ENCODE data around the gene SOX10. TPM values are rescaled to one million over a fixed set of nuclear protein-coding genes. Genes with fewer than 3 reads are reported as not detected.
A peak's percentile ranks its signal among the peaks of the same experiment; 100 is the strongest.

Gene SOX10
- total RNA-seq, 1 donor from 2014 or later: not detected

DNA sequence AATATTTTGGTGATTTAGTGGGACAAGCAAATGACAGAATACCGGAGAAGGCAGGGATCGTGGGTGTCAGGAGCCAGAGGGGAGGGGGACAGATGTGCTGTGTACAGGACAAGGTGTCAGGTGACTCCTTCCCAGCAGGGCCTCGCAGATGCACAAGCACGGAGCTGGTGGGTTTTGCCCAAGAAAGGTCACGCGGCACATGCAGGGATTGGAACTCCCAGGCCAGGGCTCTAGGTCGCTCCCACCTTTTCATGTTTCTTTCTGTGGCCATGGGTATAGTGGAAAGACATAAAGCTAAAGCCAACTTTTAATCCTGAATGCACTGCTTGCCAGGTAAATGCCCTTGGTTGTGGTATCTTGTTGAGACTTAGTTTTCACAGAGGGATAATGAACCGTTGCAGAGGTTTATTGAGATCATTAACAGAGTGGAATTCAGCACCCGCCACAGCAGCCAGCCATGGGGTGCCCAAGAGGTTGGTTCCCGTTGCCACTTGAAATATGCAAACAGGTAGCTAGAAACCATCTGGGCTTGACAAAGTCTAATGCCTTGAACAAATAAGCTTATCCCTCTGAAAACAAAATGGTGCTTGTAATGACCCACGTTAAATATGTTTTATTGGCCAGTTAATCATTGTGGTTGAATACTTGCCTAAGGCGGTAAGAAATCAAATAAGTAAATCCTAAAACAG lies 41.1 kb downstream of the SOX10 start:
- no peak overlapping the region for H3K4me3 ChIP-seq (ENCODE audit: low read depth, low read length)
- H3K27me3 ChIP-seq (ENCODE audit: control insufficient read depth, insufficient read depth, low read length): no peaks in the 10 kb centered on the region
- TF ChIP-seq, protein P1, sequence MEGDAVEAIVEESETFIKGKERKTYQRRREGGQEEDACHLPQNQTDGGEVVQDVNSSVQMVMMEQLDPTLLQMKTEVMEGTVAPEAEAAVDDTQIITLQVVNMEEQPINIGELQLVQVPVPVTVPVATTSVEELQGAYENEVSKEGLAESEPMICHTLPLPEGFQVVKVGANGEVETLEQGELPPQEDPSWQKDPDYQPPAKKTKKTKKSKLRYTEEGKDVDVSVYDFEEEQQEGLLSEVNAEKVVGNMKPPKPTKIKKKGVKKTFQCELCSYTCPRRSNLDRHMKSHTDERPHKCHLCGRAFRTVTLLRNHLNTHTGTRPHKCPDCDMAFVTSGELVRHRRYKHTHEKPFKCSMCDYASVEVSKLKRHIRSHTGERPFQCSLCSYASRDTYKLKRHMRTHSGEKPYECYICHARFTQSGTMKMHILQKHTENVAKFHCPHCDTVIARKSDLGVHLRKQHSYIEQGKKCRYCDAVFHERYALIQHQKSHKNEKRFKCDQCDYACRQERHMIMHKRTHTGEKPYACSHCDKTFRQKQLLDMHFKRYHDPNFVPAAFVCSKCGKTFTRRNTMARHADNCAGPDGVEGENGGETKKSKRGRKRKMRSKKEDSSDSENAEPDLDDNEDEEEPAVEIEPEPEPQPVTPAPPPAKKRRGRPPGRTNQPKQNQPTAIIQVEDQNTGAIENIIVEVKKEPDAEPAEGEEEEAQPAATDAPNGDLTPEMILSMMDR (IDR thresholded peaks at IDR 0.05; ENCODE audit: insufficient read depth, low read length, poor library complexity, severe bottlenecking): no peak
- H3K36me3 ChIP-seq (ENCODE audit: control insufficient read depth, insufficient read depth, low read length): peaks cover 3% of the 10 kb centered on the region
- DNase-seq (ENCODE audit: low read depth): no peak

DNA sequence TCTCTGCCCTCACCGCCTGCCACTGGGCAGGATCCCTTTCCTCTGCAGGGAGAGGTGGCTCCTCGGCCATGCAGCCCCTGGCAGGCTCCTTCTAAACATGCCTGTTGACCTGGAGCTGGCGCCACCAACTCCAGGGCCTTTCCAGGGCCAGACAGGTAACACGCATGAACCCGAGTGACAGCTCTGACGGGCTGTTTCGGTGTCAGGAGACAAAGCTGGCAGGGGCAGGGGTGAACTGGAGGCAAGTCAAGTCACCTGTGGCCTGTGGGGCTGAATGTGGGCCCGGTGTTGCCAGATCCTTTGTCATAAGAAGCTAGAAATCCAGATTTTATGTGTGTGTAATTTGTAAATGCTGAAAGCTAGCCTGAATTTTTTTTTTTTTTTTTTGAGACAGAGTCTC lies 42.2 kb downstream of the SOX10 start:
- H3K27me3 ChIP-seq (ENCODE audit: control insufficient read depth, insufficient read depth, low read length): no peaks in the 10 kb centered on the region
- DNase-seq (ENCODE audit: low read depth): no peak
- TF ChIP-seq, protein P1 (IDR thresholded peaks at IDR 0.05; ENCODE audit: insufficient read depth, low read length, poor library complexity, severe bottlenecking): no peak
- H3K4me3 ChIP-seq (ENCODE audit: low read depth, low read length): no peak overlapping the region
- H3K36me3 ChIP-seq (ENCODE audit: control insufficient read depth, insufficient read depth, low read length): peaks cover 5% of the 10 kb centered on the region

DNA sequence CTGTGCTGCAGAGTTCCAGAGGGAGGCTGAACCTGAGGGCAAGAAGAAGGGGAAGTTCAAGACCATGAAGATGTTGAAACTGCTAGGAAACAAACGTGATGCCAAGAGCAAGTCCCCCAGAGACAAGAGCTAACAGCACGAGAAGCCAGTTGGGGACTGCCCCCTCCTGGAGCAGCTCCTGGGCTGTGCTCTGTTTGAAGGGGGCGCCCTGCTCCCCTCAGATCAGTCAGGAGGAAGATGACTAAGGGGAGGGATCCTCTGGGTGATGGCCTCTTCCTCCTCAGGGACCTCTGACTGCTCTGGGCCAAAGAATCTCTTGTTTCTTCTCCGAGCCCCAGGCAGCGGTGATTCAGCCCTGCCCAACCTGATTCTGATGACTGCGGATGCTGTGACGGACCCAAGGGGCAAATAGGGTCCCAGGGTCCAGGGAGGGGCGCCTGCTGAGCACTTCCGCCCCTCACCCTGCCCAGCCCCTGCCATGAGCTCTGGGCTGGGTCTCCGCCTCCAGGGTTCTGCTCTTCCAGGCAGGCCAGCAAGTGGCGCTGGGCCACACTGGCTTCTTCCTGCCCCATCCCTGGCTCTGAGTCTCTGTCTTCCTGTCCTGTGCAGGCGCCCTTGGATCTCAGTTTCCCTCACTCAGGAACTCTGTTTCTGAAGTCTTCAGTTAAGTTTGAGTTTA lies 43.5 kb downstream of the SOX10 start:
- Histone ChIP-seq H3K4me3 (ENCODE audit: low read depth, low read length) (no peak overlapping the region), H3K27me3 (ENCODE audit: control insufficient read depth, insufficient read depth, low read length) (no peaks in the 10 kb centered on the region), H3K36me3 (ENCODE audit: control insufficient read depth, insufficient read depth, low read length) (peaks cover 5% of the 10 kb centered on the region)
- TF ChIP-seq, protein P1 (IDR thresholded peaks at IDR 0.05; ENCODE audit: insufficient read depth, low read length, poor library complexity, severe bottlenecking): no peak
- no peak for DNase-seq (ENCODE audit: low read depth)

DNA sequence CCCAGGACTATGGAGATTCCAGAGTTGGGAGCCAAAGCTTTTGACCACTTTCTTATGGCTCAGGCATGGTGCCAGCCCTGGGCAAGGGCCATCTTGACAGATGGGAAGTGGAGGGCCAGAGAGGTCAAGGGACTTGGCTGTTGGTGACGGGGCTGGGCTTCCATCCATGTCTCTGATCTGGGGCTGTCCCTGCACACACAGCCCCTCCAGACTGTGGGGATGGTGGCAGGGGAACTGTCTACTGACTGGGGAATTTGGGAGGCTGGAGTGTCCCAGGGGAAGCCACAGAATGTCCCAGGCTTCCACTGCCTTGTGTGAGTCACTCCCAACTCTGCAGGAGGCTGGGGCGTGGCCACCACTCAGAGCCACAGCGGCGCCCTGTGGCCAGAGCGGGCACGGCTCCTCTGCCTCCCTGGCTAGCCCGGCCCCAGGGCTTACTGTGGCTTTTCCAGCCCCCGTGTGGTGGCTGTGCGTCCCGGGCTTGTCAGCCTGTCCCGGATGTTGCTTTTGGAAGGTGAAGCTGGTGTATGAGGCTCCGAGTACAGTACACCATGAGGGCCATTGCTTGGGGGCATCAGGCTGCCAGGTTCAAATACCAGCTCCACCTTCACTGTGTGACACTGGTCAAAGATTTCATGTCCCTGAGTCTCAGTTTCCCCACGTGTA lies 50.5 kb downstream of the SOX10 start:
- Histone ChIP-seq H3K36me3 (ENCODE audit: control insufficient read depth, insufficient read depth, low read length) (peaks cover 5% of the 10 kb centered on the region), H3K4me3 (ENCODE audit: low read depth, low read length) (no peak overlapping the region)
- TF ChIP-seq, protein P1 (IDR thresholded peaks at IDR 0.05; ENCODE audit: insufficient read depth, low read length, poor library complexity, severe bottlenecking): peak; percentile 99

DNA sequence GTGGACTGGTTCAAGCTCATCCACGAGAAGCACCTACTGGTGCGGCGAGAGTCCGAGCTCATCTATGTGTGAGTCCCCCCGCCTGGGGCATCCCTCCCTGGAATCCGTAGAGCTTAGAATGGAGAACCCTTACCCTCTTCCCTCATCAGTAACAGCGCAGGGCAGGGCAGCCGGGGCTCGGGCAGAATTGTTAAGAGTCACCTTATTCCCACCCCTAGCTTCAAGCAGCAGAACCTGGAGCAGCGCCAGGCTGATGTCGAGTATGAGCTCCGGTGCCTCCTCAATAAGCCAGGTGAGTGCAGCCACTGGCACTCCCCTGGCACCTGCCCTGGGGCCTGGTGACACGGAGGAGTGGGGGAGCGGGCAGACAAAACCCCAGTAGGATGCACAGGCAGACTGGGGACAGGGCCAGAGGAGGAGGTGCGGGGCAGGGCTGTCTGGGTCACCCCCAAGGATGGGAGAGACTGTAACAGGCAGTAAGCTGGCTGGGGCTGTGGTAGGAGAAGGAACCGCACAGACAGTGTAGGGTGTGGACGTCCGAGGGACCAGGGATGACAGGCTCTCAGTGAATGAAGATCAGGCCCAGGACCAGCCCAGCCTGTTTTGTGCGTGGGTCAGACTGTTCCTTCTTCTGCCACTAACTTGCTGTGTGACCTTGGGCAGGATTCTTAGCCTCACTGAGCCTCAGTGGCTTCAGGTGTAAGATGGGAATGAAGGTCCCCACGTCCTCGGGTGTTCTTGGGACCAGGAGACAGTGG lies 51.4 kb downstream of the SOX10 start:
- Histone ChIP-seq H3K4me3 (ENCODE audit: low read depth, low read length) (no peak overlapping the region), H3K27me3 (ENCODE audit: control insufficient read depth, insufficient read depth, low read length) (no peaks in the 10 kb centered on the region), H3K36me3 (ENCODE audit: control insufficient read depth, insufficient read depth, low read length) (peaks cover 5% of the 10 kb centered on the region)
- no peak for DNase-seq (ENCODE audit: low read depth)
- TF ChIP-seq, protein P1 (IDR thresholded peaks at IDR 0.05; ENCODE audit: insufficient read depth, low read length, poor library complexity, severe bottlenecking): no peak

More for the DNA sequence above, 50.5 kb downstream of the SOX10 start:
- peak; percentile 56 for DNase-seq (ENCODE audit: low read depth)
- H3K27me3 ChIP-seq (ENCODE audit: control insufficient read depth, insufficient read depth, low read length): no peaks in the 10 kb centered on the region
